Measurements from ENCODE around the gene PKM.

GRCh38 chr15:72160696-72161245 lies 70.2 kb downstream of the PKM start:
- TF ChIP-seq CTCF (IDR thresholded peaks at IDR 0.05) = no peak
- no peak for TF ChIP-seq POLR2A (IDR thresholded peaks at IDR 0.05)

All from upper lobe of left lung (tissue), 4 donors.